Measurements from ENCODE around the gene KIAA1614.

KIAA1614 gene

DNA sequence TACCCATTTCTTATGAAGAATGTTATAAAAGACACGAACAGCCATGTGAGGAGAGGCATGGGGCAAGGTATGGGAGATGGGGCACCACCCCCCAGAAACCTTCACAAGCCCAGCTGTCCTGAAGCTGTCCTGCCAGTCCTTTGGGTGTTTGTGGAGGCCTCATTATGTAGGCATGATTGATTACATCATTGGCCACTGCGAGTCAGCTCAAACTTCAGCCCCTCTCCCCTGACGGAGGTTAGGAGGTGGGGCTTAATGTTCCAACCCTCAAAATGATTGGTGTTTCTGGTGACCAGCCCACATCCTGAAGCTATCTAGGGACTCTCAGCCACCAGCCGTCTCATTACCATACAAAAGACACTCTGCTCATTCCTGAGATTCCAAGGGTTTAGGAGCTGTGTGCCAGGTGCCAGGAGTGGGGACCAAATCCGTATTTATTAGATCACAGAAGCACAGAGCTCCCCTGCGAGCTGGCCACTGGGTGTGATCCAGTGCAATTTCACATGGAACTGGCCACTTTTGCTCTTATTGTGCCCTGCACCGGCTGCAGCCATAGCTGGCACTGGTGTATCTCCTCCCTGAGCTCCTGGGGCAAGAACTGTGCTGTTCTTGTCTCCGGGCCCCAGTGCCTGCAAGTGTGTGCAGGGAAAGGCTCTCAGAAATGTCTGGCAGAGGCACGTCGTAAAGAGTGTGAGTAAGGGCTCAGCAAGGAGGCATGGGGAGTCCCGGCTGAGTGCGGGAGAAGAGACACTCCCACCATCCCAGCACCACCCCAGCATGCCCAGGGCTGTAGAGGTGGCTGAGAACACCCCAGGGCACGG lies 10.5 kb downstream of the KIAA1614 start:
- no peak for DNase-seq (ENCODE audit: low read depth in 2 of 3, low spot score in 1 of 3)

DNA sequence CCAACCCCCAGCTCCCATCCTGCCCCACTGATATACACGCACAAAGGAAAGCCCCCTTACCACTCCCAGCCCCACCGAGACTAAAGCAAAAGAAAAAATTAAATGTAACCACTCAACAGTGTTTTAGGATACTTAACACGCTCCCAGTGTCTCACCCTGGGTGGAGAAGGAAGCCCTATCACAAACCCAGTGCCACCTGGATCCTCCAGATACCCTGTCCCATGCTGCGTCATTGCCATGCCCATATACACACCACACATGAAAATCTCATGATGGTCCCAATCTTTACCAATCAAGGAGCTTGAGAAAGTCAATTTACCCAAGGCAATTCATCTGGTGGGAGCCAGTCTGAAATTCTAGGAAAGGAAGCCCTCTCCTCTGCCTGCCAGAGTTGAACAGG lies 11.2 kb downstream of the KIAA1614 start:
- DNase-seq (ENCODE audit: low read depth in 2 of 3, low spot score in 1 of 3): no peak

DNA sequence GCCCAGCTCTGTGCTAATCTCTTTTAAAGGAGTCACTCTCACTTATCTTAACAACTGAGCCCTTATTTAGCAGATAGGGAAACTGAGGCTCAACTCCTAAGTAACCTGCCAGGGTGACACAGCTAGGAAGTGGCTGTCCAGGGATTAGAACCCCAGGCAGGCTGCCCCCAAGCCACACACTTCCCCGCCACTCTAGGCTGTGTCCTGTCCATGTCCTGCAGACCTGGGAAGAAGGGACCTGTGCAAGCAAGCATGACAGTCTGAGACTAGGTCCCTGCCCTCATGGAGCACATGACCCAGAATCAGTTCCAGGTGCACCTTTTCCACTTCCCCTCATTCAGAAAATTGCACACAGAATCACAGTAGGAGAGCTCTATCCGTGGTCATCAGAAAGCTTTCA lies 12.2 kb downstream of the KIAA1614 start:
- no peak for DNase-seq (ENCODE audit: low read depth in 2 of 3, low spot score in 1 of 3)

DNA sequence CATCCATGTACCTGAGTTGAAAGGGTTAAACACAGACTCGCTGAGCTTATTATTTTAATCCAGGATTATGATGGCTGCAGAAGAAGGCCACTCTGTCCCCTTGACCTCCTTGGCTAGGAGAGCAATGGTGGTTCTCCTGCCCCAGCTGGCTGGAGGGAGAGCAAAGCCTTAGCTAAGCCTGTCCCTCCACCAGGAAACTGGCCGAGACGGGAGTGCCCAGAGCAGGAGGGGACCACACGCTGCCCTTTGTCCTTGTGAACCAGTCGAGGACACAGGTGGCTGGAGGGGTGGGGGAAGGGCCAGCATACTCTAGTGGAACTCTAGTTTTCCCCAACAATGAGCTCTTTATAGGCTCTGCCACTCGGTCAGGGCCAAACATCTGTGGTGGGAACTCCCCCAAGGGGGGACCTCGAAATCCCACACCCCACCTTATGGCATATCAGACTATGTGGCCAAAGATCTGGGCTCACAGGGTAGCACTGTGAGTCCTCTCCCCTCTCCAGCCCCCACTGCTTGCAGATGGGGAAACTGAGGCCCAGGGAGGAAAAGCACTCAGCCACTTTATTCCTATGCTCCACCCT lies 12.9 kb downstream of the KIAA1614 start:
- no peak for DNase-seq (ENCODE audit: low read depth in 2 of 3, low spot score in 1 of 3)

DNA sequence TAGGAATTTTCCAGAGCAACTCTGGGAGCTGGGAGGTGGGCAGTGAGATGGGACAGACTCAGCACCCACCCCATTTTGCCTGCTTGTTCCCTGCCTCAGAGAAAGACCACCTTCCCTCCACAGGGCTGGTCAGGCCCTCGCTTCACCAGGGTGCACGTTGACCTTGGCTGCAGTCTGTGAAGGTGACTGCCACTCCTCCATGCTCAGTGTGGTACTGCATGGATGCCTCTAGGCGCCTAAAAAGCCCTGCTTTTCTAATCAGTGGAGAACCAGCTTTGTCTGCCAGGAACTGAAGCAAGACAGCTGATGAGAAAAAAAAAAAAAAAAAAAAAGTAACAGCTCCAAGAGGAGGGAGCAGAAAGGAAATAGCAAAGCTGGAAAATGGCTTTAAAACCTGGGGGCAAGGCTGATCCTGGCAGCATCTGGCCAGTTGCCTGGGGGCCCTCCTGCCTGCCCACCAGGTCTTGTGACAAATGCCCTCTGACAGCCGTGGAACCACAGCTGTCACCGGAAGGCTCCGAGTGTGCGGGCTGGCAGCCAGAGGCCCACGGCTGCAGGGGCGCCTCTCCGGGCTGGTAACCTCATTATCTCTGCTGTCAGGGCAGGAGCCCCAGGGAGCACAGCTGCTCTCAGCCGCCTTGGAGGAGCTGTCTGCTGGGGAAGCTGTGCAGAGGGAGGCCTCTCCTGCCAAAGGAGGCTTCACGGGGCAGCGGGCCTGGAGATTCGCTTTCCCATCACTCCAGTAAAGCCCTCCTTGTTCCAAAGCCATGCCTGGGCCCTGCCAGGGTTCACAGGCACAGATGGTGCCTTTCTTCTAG lies 13.7 kb downstream of the KIAA1614 start:
- no peak for DNase-seq (ENCODE audit: low read depth in 2 of 3, low spot score in 1 of 3)

DNA sequence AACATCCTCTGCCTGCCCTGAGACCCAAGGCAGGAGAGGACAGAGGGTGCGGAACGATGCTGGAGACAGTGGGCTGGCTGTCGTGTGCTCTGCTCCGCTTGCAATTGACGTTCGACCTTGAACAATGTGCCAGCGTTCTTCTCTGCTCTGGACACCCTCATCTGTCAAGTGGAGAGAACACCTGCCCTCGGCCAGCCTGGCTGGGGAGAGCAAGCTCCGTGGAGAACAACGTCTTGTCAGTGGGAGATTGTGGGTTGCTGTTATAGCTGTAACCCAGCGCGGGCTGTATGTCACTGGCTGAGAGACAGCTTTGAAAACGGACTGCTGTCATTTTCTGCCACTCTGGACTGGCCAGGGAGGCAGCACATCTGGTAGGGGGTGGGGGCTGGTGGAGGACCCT lies 14.7 kb downstream of the KIAA1614 start:
- no peak for DNase-seq (ENCODE audit: low read depth in 2 of 3, low spot score in 1 of 3)

DNA sequence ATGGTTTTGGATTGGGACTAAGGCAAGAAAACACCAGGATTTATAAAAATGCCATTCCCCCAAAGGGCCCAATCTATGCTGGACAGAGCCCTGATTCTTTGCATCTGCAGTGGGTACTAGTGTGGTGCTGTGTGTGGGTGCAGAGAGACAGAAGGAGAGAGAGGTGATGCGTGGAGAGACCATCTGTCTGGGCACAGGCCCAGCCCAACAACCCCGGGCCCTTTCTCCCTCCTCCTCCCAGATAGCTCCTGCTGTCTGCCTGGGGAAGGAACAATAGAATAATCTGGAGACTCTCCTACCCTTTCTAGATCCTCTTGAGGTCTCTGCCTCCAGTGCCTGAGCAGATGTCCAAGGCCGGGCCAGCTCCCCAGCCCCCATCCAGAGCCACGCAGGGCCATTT lies 15.1 kb downstream of the KIAA1614 start:
- no peak for DNase-seq (ENCODE audit: low read depth in 2 of 3, low spot score in 1 of 3)

DNA sequence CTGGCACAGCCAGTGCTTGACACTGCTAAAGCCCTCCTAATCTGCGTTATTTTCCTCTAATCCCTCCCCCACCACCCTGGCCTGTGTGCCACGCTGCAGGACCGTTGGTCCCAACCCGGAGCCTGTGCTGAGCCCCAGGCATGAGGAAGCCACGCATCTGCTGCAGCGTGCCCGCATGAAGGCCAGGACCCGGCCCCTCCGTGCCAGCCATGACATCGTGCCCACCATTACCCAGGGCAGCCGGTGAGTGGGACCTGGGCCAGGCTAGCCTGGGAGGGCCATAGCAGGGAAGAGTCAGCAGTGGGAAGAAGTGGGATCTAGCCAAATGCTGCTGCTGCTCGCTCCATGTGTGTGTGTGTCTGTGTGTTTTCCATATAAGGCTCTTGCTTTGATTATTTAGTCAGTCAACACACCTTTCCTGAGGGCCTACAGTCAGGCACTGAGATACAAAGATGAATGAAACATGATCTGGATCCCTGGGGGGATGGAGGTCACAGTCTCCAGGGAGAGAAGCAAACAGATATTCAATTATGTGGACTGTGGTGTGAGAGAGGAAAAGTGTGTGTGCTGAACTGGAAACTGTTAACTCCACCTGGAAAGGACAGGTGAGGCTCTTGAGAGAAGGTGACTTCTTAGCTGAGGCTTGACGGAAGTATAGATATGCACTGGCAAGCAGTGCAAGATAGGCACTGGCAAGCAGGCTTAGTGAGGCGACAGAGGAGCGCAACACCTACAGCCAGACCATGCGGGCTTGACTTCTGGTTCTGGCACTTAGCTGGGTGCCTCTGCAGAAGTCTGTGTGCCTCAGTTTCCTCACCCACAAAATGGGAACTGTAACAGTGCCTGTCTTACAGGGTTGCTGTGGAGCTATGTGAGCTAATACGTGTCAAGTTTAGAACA lies 15.9 kb downstream of the KIAA1614 start:
- DNase-seq (ENCODE audit: low read depth in 2 of 3, low spot score in 1 of 3): no peak

DNA sequence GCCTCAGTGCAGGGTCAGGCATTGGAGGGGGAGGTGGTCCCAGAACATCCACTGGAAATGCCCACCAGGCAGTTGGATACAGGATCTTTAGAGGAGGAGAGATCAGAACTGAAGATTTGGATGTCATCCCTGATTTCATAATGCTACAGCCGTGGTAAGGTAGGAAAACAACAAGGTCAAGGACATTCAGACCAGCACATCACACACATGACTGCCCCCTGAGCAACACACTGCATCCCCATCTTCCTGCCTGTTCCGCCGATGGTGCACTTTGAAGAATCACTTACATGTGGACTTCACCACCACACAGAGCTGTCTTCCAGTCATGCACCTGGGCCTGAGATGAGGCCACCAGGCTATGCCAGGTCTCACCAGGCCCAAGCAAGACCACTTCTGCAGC lies 16.7 kb downstream of the KIAA1614 start:
- no peak for DNase-seq (ENCODE audit: low read depth in 2 of 3, low spot score in 1 of 3)

DNA sequence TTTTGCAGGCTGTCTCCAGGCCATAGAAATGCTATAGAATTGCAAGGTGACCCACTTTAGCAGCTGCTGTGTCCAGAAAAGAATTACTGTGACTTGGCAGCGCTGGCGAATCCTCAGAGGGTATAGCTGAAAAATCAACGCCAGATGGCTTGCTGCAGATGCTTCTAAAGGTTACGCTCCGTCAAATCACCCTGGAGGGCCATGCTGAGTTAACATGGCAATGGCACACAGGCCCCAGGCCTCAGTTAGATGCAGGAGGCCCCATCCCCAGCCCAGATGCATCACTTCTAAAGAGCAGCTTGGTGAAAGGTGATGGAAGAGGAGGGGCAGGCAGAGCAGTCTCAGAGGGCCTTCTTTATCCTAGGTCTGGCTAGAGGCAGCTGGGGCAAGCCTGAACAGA lies 18.0 kb downstream of the KIAA1614 start:
- DNase-seq (ENCODE audit: low read depth in 2 of 3, low spot score in 1 of 3): no peak

DNA sequence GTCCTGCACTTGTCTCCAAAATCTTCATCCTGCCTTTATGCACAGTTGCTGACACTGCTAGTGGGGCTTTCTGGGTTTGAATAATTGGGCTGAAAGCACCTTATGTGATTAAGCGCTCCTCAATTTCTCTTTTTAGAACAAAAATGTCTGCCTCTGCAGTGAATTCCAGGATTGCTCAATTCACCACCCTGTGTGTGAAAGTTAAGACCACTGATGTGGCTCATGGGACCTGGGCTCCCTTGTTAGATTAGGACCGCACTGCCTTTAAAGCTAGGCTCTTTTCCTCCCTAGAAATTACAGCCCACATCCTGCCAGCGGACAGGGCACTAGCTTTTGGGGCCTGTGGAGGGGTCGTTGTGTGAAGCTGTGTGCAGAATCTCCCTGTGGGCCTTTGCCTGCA lies 18.8 kb downstream of the KIAA1614 start:
- no peak for DNase-seq (ENCODE audit: low read depth in 2 of 3, low spot score in 1 of 3)

DNA sequence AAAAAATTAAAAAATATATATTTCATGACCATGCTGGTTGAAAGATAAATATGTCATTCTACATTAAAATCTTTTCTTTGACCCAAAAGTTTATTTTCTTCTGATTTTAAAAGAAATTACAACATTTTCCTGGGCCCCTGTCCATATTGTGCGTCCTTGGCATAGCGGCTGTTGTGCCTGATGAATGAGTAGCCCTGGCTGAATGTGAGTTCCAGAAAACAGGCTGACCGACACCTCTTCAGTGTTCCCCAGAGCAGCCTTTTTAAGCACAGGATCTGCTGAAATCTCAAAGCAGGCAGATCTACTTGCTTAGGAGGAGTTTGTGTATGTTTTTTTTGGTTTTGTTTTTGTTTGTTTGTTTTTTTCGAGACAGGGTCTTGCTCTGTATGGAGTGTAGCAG lies 19.7 kb downstream of the KIAA1614 start:
- DNase-seq (ENCODE audit: low read depth in 2 of 3, low spot score in 1 of 3): no peak

DNA sequence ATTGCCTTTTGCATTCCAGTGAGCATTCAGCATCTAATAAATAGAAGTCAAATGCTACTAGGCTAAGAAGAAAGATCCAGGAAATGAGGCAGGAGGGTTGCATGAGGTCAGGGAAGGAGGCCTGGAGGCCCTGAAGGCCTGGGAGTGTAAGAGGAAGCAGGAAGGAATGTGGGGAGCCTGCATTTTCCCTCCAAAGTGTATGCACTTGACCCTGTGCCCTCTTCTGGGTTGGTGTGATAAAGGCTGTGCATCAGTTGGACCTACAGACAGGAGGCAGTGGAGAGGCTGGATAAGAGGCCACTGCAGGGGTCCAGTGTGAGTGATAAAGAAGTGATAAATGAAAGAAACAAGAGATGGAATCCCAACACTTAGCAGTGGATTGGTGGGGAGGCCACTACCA lies 20.4 kb downstream of the KIAA1614 start:
- DNase-seq (ENCODE audit: low read depth in 2 of 3, low spot score in 1 of 3): no peak

DNA sequence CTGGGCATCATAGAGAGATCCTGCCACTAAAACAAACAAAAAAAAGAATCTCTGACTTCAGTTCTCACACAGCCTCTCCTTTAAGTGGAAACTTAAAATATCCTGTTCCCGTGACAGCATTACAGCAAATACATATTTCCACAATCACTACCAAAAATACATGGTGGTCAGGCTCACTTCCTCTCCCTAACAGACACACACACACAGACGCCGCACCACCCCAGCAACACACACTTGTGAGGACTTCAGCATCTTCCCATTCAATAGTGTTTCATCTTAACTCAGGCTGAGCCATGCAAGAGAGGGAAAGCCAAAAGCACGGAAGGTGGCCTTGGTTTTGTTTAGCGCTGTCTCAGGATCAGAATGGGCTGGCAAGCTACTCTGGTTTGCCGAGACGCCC lies 21.9 kb downstream of the KIAA1614 start:
- DNase-seq (ENCODE audit: low read depth in 2 of 3, low spot score in 1 of 3): no peak

DNA sequence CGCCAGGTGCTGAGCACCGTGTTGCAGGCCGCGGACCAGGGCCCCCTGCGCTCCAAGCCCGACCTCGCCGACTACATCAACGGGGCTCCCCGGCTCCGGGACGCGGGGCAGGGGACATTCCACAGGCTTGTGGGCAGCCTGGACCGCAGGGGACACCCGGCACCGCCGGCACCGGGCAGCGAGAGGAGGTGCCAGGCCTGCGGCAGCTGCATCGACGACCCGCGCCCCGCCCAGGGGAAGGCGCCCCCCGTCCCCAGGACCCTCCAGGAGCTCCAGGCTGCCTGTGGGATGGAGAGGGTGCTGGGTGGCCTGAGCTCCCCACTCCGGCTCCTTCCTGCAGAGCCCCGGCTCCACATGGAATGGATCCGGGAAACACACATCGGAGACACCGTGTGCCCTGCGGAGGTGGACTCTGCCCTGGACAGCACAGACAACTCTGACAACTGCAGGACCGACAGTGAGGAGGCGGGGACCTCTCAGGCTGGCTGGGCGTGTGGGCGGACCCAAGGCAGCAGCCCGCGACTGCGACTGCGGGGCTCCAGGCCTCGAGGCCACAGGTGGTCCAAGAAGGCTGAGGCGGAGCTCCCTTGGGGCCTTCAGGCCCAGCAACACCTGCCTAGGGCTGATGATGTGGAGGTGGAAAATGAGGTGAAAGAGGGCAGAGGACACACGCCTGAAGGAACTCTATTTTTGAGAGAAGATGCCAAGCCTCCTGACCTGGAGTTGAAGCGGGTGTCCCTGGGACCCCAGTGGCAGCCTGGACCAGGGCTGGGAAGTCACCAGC lies 22.8 kb downstream of the KIAA1614 start:
- no peak for DNase-seq (ENCODE audit: low read depth in 2 of 3, low spot score in 1 of 3)

DNA sequence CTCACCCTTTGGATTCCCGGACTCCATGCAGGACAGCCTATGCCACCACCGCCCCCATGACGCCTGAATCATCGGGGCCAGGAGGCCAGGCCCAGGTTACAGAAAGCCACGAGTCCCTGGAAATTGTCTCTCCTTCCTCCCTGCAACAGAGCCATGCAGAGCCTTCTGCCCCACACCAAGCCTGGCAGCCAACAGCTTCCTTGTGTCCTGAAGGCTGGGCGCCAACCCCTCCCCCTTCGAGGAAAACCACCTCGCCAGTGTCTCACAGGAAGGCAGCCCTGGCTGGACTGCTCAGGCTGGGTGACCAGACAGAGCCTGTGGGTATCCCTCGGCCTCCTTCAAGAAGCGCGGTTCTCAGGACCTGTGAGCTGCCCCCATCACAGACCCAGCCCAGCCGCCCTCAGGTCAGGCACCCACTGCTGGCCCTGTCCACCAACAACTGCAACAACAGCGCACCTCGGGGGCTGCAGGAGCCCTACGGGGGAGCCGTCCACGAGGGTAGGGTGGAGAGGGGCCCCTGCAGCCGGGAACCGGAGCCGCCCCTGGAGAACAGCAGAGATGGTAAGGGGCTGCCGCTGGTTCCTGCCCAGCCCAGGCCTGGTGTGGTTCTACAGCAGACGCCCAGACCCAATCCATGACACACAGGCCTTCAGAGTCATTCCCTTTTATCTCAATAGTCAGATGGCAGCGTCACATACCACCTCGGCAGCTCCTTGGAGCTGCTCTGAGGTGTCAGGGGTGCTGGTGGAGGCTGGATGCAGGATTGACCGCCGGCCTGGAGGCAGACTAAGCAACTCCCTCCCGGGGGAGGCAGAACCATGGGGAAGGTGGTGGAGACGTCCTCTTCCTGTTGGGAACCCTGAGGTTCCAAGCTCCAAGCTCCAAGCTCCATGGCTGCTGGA lies 23.7 kb downstream of the KIAA1614 start:
- DNase-seq (ENCODE audit: low read depth in 2 of 3, low spot score in 1 of 3): no peak

DNA sequence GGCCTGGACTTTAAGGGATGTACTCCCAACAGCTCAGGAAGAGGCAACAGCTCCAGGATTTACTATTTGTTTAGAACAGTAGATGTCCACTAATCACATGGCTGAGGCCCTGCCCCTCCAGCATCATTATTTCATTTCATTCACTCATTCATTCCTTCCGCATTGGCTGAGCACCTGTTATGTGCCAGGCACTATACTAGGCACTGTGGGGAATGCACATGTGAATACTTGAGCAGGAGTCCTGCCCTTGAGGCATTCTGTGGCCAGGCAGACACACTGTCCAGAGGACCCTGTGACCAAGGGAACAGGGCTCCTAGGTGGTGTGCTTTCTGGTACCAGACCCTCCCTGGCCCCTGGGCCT lies 24.3 kb downstream of the KIAA1614 start:
- DNase-seq (ENCODE audit: low read depth in 2 of 3, low spot score in 1 of 3): no peak

DNA sequence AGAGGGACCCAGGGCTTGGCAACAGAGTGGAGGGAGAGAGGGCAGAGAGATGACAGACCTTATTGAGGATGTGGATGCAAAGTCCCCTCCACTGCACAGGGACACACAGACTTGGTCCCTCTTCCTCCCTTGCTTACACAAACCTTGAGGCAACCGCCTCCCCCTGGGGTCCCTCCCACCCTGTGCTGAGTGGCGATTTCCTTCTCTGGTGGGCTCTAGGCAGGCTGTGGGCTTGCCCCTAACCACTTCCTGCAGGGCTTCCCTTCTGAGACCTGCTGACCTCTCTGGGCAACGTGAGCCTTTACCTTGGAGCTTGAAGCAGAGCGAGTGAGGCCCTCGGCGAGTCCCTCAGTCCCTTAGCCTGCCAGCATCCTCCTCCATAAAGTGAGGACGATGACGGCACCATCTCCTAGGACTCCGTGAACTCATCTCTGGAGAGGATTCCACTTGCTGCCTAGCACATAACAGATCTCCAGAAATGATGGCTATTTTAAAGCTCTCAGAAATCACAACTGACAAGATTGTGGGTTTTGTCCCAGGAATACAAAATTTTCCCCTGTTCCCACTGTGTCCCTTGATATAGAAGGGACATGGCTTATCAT lies 25.0 kb downstream of the KIAA1614 start:
- DNase-seq (ENCODE audit: low read depth in 2 of 3, low spot score in 1 of 3): no peak

DNA sequence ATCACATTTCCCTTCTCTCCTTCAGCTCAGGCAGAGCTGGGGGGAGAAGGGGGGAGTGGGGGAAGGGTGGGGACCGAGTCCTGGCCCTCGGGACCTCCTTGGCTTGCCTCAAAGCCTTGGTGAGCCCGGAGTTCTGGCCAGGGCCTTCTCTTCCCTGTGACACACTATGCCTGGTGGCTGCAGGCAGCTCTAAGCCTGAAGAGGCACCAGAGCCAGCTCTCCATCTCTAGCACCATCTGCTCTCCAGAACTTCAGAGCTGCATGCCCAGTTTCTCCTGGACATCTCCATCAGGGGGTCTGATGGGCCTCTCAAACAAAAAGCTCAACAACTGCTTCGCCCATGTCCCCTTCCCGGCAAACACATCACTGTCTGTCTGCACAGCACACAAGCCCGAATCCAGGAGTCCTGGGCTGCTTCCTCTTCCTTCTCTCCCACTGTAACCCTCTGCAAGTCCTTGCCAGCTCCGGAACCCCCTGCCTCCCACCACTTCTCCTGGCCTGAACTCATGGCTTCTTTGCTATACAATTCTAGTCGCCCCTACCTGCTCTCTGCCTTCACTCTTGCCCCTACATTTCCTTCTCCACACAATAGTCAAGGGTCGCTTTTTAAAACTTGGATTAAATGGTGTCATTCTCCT lies 26.5 kb downstream of the KIAA1614 start:
- no peak for DNase-seq (ENCODE audit: low read depth in 2 of 3, low spot score in 1 of 3)

Data from stimulated activated CD4-positive, alpha-beta T cell treated with anti-CD3 and anti-CD28 coated beads, Interleukin-12 subunit alpha, Interleukin-12 subunit beta, amount 100 ng/mL, for 48 hours (primary cell).